ENCODE measurements around the gene PLXDC2.

- no peak for TF ChIP-seq CTCF (IDR thresholded peaks at IDR 0.05)
- TF ChIP-seq POLR2A (IDR thresholded peaks at IDR 0.05), result no peak
Measured at GRCh38 chr10:19785366-19785765, 30.9 kb upstream of the PLXDC2 start.
